H1 (cell line): ENCODE results near the gene ASIP. TPM values are rescaled to one million over a fixed set of nuclear protein-coding genes. Genes with fewer than 3 reads are reported as not detected.
"Not testable (repeated sequence)": the region's sequence is repeated elsewhere in the genome, so short reads cannot be mapped to it uniquely, and the experiment has no call there.

Source experiments
- CTCF ChIA-PET: fragments of 300-600 bp; sonication (Branson Sonifier 250); formaldehyde crosslinking; loops from one replicate; lab custom pipeline; 2021; ENCODE audit not compliant: partially characterized antibody; lab: Charles Lee
- POLR2A ChIA-PET: fragments of 300-600 bp; sonication (Branson Sonifier 250); formaldehyde crosslinking; loops from one replicate; lab custom pipeline; 2021; ENCODE audit warnings: inconsistent platforms; ENCODE audit not compliant: partially characterized antibody; lab: Charles Lee
- DNase-seq, 2 experiments: peaks; one replicate each; pipeline versions ENCODE4 v3.0.0 to v3.0.0-alpha.2; 2010 to 2022; ENCODE audit warnings: low spot score in 2 of 2, low read depth in 1 of 2, mixed read lengths in 1 of 2
- FAIRE-seq: peaks from 2 replicates; lab custom pipeline; 2011; peaks lifted over from hg19 to GRCh38; lab: Jason Lieb, UNC
- H2AFZ ChIP-seq: 2 replicates; pipeline ENCODE4 v1.8.1; 2012; ENCODE audit warnings: low read length, inconsistent platforms
- H2AK5ac ChIP-seq: 2 replicates; pipeline ENCODE4 v1.6.1; 2013; ENCODE audit warnings: low read depth, low read length
- H2BK120ac ChIP-seq: replicated peaks from 2 replicates; pipeline ENCODE3; 2013; ENCODE audit warnings: low read depth, low read length, inconsistent platforms
- H2BK12ac ChIP-seq: 2 replicates; pipeline ENCODE4 v1.6.1; 2013; ENCODE audit warnings: low read depth, low read length
- H2BK15ac ChIP-seq: 2 replicates; pipeline ENCODE4 v1.6.1; 2013; ENCODE audit warnings: low read length
- H2BK20ac ChIP-seq: 2 replicates; pipeline ENCODE4 v1.6.1; 2013; ENCODE audit warnings: low read length
- H2BK5ac ChIP-seq: 2 replicates; pipeline ENCODE4 v1.6.1; 2013; ENCODE audit warnings: low read depth, low read length
- H3K14ac ChIP-seq: 2 replicates; pipeline ENCODE4 v1.6.1; 2013; ENCODE audit warnings: inconsistent platforms; ENCODE audit not compliant: insufficient read length
- H3K18ac ChIP-seq: 2 replicates; pipeline ENCODE4 v1.6.1; 2013; ENCODE audit warnings: low read length; ENCODE audit errors: extremely low read depth
- H3K23ac ChIP-seq: 2 replicates; pipeline ENCODE4 v1.6.1; 2013; ENCODE audit warnings: inconsistent platforms; ENCODE audit not compliant: insufficient read length
- H3K23me2 ChIP-seq: 2 replicates; pipeline ENCODE4 v1.6.1; 2013; ENCODE audit warnings: low read depth, low read length
- H3K27ac ChIP-seq: 2 replicates; pipeline ENCODE4 v1.6.1; 2011; ENCODE audit warnings: low read depth, low read length, inconsistent platforms
- H3K27me3 ChIP-seq, 4 experiments: replicated peaks in 1 of 4; 1 replicate in 1 of 4; 2 replicates in 3 of 4; pipeline versions ENCODE4 v1.6.1 to v1.8.1; 2011 to 2013; ENCODE audit warnings: low read length in 3 of 4, mild to moderate bottlenecking in 3 of 4, inconsistent platforms in 2 of 4, mixed read lengths in 2 of 4, moderate library complexity in 1 of 4; ENCODE audit not compliant: control insufficient read depth in 3 of 4, insufficient read depth in 3 of 4; ENCODE audit errors: extremely low read depth in 1 of 4
- H3K36me3 ChIP-seq, 4 experiments: 2 replicates each; pipeline versions ENCODE4 v1.6.1 to v1.8.1; 2011 to 2013; ENCODE audit warnings: mild to moderate bottlenecking in 4 of 4, low read length in 3 of 4, moderate library complexity in 2 of 4, control low read depth in 1 of 4, inconsistent platforms in 1 of 4; ENCODE audit not compliant: insufficient read depth in 4 of 4, control insufficient read depth in 2 of 4
- H3K4ac ChIP-seq: replicated peaks from 2 replicates; pipeline ENCODE3; 2013; ENCODE audit warnings: low read length, low read depth, mixed read lengths, inconsistent platforms; ENCODE audit not compliant: insufficient read length
- H3K4me1 ChIP-seq, 4 experiments: replicated peaks in 1 of 4; 1 replicate in 1 of 4; 2 replicates in 3 of 4; pipeline versions ENCODE4 v1.6.1 to v1.8.1; 2011 to 2013; ENCODE audit warnings: low read length in 3 of 4, inconsistent platforms in 2 of 4, mixed read lengths in 1 of 4; ENCODE audit not compliant: insufficient read depth in 4 of 4, control insufficient read depth in 3 of 4
- H3K4me2 ChIP-seq, 2 experiments: 2 replicates each; pipeline versions ENCODE4 v1.6.1 to v1.8.1; 2011 to 2013; ENCODE audit warnings: low read depth in 2 of 2, low read length in 2 of 2, control low read depth in 1 of 2, inconsistent platforms in 1 of 2, mild to moderate bottlenecking in 1 of 2; ENCODE audit not compliant: insufficient read depth in 1 of 2
- H3K4me3 ChIP-seq, 4 experiments: fragments of 200-600, 300-600 bp in 1 of 4; sonication (generic), shearing (Covaris generic), sonication (Bioruptor Twin) in 1 of 4; 2 replicates each; pipeline versions ENCODE4 v1.5.1 to v1.8.1; 2011 to 2016; ENCODE audit warnings: low read length in 4 of 4, low read depth in 3 of 4, control low read depth in 2 of 4, inconsistent platforms in 2 of 4, mild to moderate bottlenecking in 2 of 4, mixed read lengths in 1 of 4, moderate library complexity in 1 of 4; ENCODE audit not compliant: insufficient read depth in 2 of 4; ENCODE audit errors: extremely low read depth in 1 of 4
- H3K56ac ChIP-seq: replicated peaks from 2 replicates; pipeline ENCODE3; 2013; ENCODE audit warnings: low read depth, mild to moderate bottlenecking, mixed read lengths, low read length, inconsistent platforms; ENCODE audit not compliant: insufficient read length
- H3K79me1 ChIP-seq: 2 replicates; pipeline ENCODE4 v1.6.1; 2013; ENCODE audit warnings: low read depth, low read length, control low read depth
- H3K79me2 ChIP-seq, 2 experiments: 2 replicates each; pipeline versions ENCODE4 v1.6.1 to v1.8.1; 2012 to 2013; ENCODE audit warnings: low read length in 2 of 2, mild to moderate bottlenecking in 2 of 2, inconsistent platforms in 1 of 2; ENCODE audit not compliant: insufficient read depth in 2 of 2, control insufficient read depth in 1 of 2
- H3K9ac ChIP-seq, 4 experiments: replicated peaks in 1 of 4; 1 replicate in 1 of 4; 2 replicates in 3 of 4; pipeline versions ENCODE4 v1.6.1 to v1.8.1; 2011 to 2013; ENCODE audit warnings: low read depth in 3 of 4, low read length in 3 of 4, control low read depth in 2 of 4, mild to moderate bottlenecking in 2 of 4, moderate library complexity in 2 of 4, inconsistent platforms in 1 of 4; ENCODE audit errors: extremely low read depth in 1 of 4
- H3K9me3 ChIP-seq, 2 experiments: 2 replicates each; pipeline versions ENCODE4 v1.6.1 to v1.8.1; 2012 to 2013; ENCODE audit warnings: mild to moderate bottlenecking in 2 of 2, moderate library complexity in 2 of 2, control low read depth in 1 of 2, inconsistent platforms in 1 of 2, low read depth in 1 of 2, low read length in 1 of 2, mixed read lengths in 1 of 2; ENCODE audit not compliant: insufficient read depth in 2 of 2
- H4K20me1 ChIP-seq, 2 experiments: replicated peaks in 1 of 2; 2 replicates each; pipeline versions ENCODE3 to v1.8.1; 2011 to 2013; ENCODE audit warnings: inconsistent platforms in 2 of 2, low read length in 2 of 2, mild to moderate bottlenecking in 1 of 2; ENCODE audit not compliant: insufficient read depth in 2 of 2, control insufficient read depth in 1 of 2
- H4K5ac ChIP-seq: 2 replicates; pipeline ENCODE4 v1.6.1; 2013; ENCODE audit warnings: low read length, low read depth, mixed read lengths, inconsistent platforms; ENCODE audit not compliant: insufficient read length
- H4K8ac ChIP-seq: 2 replicates; pipeline ENCODE4 v1.8.0; 2013; ENCODE audit warnings: mild to moderate bottlenecking, moderate library complexity, low read length, inconsistent platforms; ENCODE audit not compliant: insufficient read depth; ENCODE audit errors: extremely low read depth
- H4K91ac ChIP-seq: replicated peaks from 2 replicates; pipeline ENCODE3; 2013; ENCODE audit warnings: low read length, mixed read lengths, inconsistent platforms; ENCODE audit not compliant: insufficient read length
- RAD21 ChIP-seq, 2 experiments: IDR thresholded peaks in 1 of 2; conservative IDR thresholded peaks in 1 of 2; 2 replicates each; pipeline ENCODE4 v1.6.1; 2011; ENCODE audit warnings: low read depth in 2 of 2, low read length in 2 of 2, improper control_type of control experiment in 1 of 2, inconsistent platforms in 1 of 2, mild to moderate bottlenecking in 1 of 2, moderate library complexity in 1 of 2
- WGBS, 2 experiments: shearing (Covaris generic) in 1 of 2; methylation state at CpG; one replicate each; pipeline versions ENCODE4 v1.1.6 to v1.1.7; 2013 to 2015; ENCODE audit warnings: low lambda C conversion rate in 2 of 2, mixed read lengths in 2 of 2, inconsistent platforms in 1 of 2, low coverage in 1 of 2, missing lambda C conversion rate in 1 of 2; ENCODE audit not compliant: insufficient replicate concordance in 2 of 2, insufficient coverage in 1 of 2, insufficient read length in 1 of 2; ENCODE audit errors: extremely low coverage in 1 of 2, missing lambda C conversion rate in 1 of 2; 5-methylcytosine and 5-hydroxymethylcytosine counted together
- polyA plus RNA-seq, 7 experiments: library from polyadenylated mRNA; depleted of rRNA in 3 of 7; stranded (reverse) in 5 of 7; unstranded in 2 of 7; fragments of >200 nt in 5 of 7; fragments of 200-250 nt in 2 of 7; gene quantifications; 1 replicate in 5 of 7; 2 replicates in 1 of 7; 4 replicates in 1 of 7; pipeline versions ENCODE4 v1.2.1 to v1.2.3, GENCODE V29; 2011 to 2013; ENCODE audit warnings: missing spikeins in 2 of 7, mixed read lengths in 2 of 7
- total RNA-seq: library from RNA; stranded (reverse); fragmentation: NEBNext Ultra II Directional; extraction: Animal tissue kit (Norgen Biotek cat#: 25700); gene quantifications from 2 replicates; pipeline ENCODE4 v1.2.1, GENCODE V29; 2021

Gene ASIP
- total and polyA plus RNA-seq, 2 of the 8 experiments (the other 6 are each of a cell fraction or from before 2014, with no cell fraction given): not detected

- H2BK120ac ChIP-seq, FAIRE-seq, H2BK12ac ChIP-seq: not testable (repeated sequence)
These were observed 57.1 kb downstream of the ASIP start for GRCh38 chr20:34298294-34298784.

More at GRCh38 chr20:34298294-34298784, 57.1 kb downstream of the ASIP start:
- H2BK15ac ChIP-seq, H3K23ac ChIP-seq, H3K27ac ChIP-seq, H4K5ac ChIP-seq, H3K23me2 ChIP-seq, H3K9ac ChIP-seq, H3K4me1 ChIP-seq, H4K8ac ChIP-seq, H3K18ac ChIP-seq, H2AK5ac ChIP-seq, H3K4ac ChIP-seq, H2BK5ac ChIP-seq, H3K27me3 ChIP-seq, H2AFZ ChIP-seq, H3K14ac ChIP-seq, H2BK20ac ChIP-seq, H3K9me3 ChIP-seq, H3K56ac ChIP-seq, H3K4me2 ChIP-seq, DNase-seq, H4K91ac ChIP-seq, H3K4me3 ChIP-seq: not testable (repeated sequence)
- Histone ChIP-seq H3K79me2 (peaks cover 31 to 85% of the 10 kb centered on the region in 2 experiments), H3K36me3 (peaks cover 16 to 23% (median 22%) of the 10 kb centered on the region in 4 experiments; a peak in 7 of 8 replicates), H4K20me1 (peaks cover 38 to 50% of the 10 kb centered on the region in 2 experiments), H3K79me1 (peaks cover 25% of the 10 kb centered on the region)
- ChIA-PET POLR2A (interaction anchor here (1.8 kb wide), 1 partner anchor 217 kb away, joined by 4 read pairs; the partner anchor contains the start of gene DYNLRB1), CTCF (interaction anchor here (0.7 to 3.0 kb wide), 12 partner anchors 9 to 247 kb away, joined by 3 to 19 read pairs (median 3); no protein-coding TSS in a partner anchor)
- 60% methylated on average over 2 of the region's 15 CpGs; no CpG with 5 or more reads in 1 of the 2 experiments for WGBS, 2 experiments
- peak in 1 of 2 experiments; percentile 7; a peak in 1 of 4 replicates for TF ChIP-seq RAD21 (IDR thresholded peaks at IDR 0.05 in 1 of 2, conservative IDR thresholded peaks at IDR 0.05 in 1 of 2; ENCODE audit: low read depth in 2 of 2, low read length in 2 of 2)
